Measurements from ENCODE around the gene SLC4A7. TPM values are rescaled to one million over a fixed set of nuclear protein-coding genes. Genes with fewer than 3 reads are reported as not detected.

The SLC4A7 gene
- total RNA-seq, 2 donors from 2014 or later, result 23.5 to 31.1 TPM

- Histone ChIP-seq H3K4me1 (replicated peaks) (no peaks in the 10 kb centered on the region), H3K9me3 (no peaks in the 10 kb centered on the region), H3K27ac (peak overlapping the region; percentile 17 to 44), H3K27me3 (replicated peaks; ENCODE audit: insufficient read depth) (no peaks in the 10 kb centered on the region), H3K36me3 (no peaks in the 10 kb centered on the region), H3K4me3 (no peak overlapping the region)
- 85% methylated on average over 1 of the region's 1 CpG for WGBS
- no peak for DNase-seq (ENCODE audit: low spot score)
- intact Hi-C loops (cut with DNase I), result no loop called here
- TF ChIP-seq CTCF (IDR thresholded peaks at IDR 0.05), result no peak
- TF ChIP-seq POLR2AphosphoS5 (IDR thresholded peaks at IDR 0.05), result no peak
- no peak for TF ChIP-seq POLR2A (IDR thresholded peaks at IDR 0.05)
These were observed 158.0 kb downstream of the SLC4A7 start for GRCh38 chr3:27326202-27326601.

GRCh38 chr3:27325419-27325818, 158.8 kb downstream of the SLC4A7 start:
- H3K27ac ChIP-seq, result peak overlapping the region; percentile 17 to 44
- no peaks in the 10 kb centered on the region for H3K27me3 ChIP-seq (replicated peaks; ENCODE audit: insufficient read depth)
- H3K4me3 ChIP-seq, result no peak overlapping the region
- no peaks in the 10 kb centered on the region for H3K36me3 ChIP-seq
- peaks cover 5% of the 10 kb centered on the region for H3K4me1 ChIP-seq (replicated peaks)
- TF ChIP-seq POLR2AphosphoS5 (IDR thresholded peaks at IDR 0.05) (no peak), CTCF (IDR thresholded peaks at IDR 0.05) (no peak), POLR2A (IDR thresholded peaks at IDR 0.05) (no peak)
- H3K9me3 ChIP-seq, result no peaks in the 10 kb centered on the region
- intact Hi-C loops (cut with DNase I), result no loop called here
- no peak for DNase-seq (ENCODE audit: low spot score)
- WGBS, result 85% methylated on average over 1 of the region's 1 CpG

- Histone ChIP-seq H3K9me3 (no peaks in the 10 kb centered on the region), H3K27ac (no peak overlapping the region), H3K36me3 (no peaks in the 10 kb centered on the region), H3K4me3 (no peak overlapping the region), H3K27me3 (replicated peaks; ENCODE audit: insufficient read depth) (no peaks in the 10 kb centered on the region), H3K4me1 (replicated peaks) (peaks cover 8% of the 10 kb centered on the region)
- intact Hi-C loops (cut with DNase I), result no loop called here
- 76% methylated on average over 2 of the region's 2 CpGs for WGBS
- TF ChIP-seq POLR2A (IDR thresholded peaks at IDR 0.05) (no peak), POLR2AphosphoS5 (IDR thresholded peaks at IDR 0.05) (no peak), CTCF (IDR thresholded peaks at IDR 0.05) (no peak)
- no peak for DNase-seq (ENCODE audit: low spot score)
These were observed 159.5 kb downstream of the SLC4A7 start for GRCh38 chr3:27324686-27325085.

- Histone ChIP-seq H3K27ac (no peak overlapping the region), H3K4me1 (replicated peaks) (peaks cover 10% of the 10 kb centered on the region), H3K4me3 (no peak overlapping the region), H3K9me3 (no peaks in the 10 kb centered on the region), H3K27me3 (replicated peaks; ENCODE audit: insufficient read depth) (no peaks in the 10 kb centered on the region), H3K36me3 (no peaks in the 10 kb centered on the region)
- intact Hi-C loops (cut with DNase I), result no loop called here
- WGBS, result 78% methylated on average over 3 of the region's 3 CpGs
- no peak for DNase-seq (ENCODE audit: low spot score)
- TF ChIP-seq POLR2AphosphoS5 (IDR thresholded peaks at IDR 0.05) (no peak), POLR2A (IDR thresholded peaks at IDR 0.05) (no peak), CTCF (IDR thresholded peaks at IDR 0.05) (no peak)
These were observed 161.1 kb downstream of the SLC4A7 start for GRCh38 chr3:27323087-27323570.

Small RNA genes lying within 50 kb of the gene (small RNA-seq; reads per million reads assigned to genes)
- 0 reads per million in 2 donors for gene AC137675.1
- gene RNU1-96P, result 0 reads per million in 2 donors

Other genes starting within 250 kb of the SLC4A7 start
- gene NEK10, start 115.0 kb downstream of the SLC4A7 start, total RNA-seq, result 1 to 10 TPM; 8.9 to 9.1 TPM
- under 1 TPM in 1 of 2 donors, not detected in 1; 0.46 TPM for gene EOMES, start 237.9 kb upstream of the SLC4A7 start, total RNA-seq